H1 (cell line): Measurements from ENCODE around the gene PKIB.

ENCODE experiments used
- EP300 ChIP-seq, 2 experiments: IDR thresholded peaks; 1 replicate in 1 of 2; 2 replicates in 1 of 2; pipeline ENCODE4 v1.6.1; 2011 to 2012; ENCODE audit warnings: low read depth in 2 of 2, low read length in 2 of 2, mild to moderate bottlenecking in 2 of 2, borderline replicate concordance in 1 of 2, inconsistent platforms in 1 of 2, moderate library complexity in 1 of 2
- FOSL1 ChIP-seq: IDR thresholded peaks from 2 replicates; pipeline ENCODE4 v1.6.1; 2011; ENCODE audit warnings: mild to moderate bottlenecking, low read depth, low read length, moderate library complexity; ENCODE audit not compliant: insufficient read depth
- JUND ChIP-seq: IDR thresholded peaks from 2 replicates; pipeline ENCODE4 v1.6.1; 2011; ENCODE audit warnings: mild to moderate bottlenecking, improper control_type of control experiment, low read length
- RNF2 ChIP-seq: fragments of 200-900, 300-1000 bp; sonication (generic); IDR thresholded peaks from 2 replicates; pipeline ENCODE4 v1.7.1; 2016; ENCODE audit warnings: borderline replicate concordance, low read depth, mild to moderate bottlenecking, antibody characterized with exemption, low read length; ENCODE audit not compliant: poor library complexity, severe bottlenecking; ENCODE audit errors: missing control alignments
- TAF1 ChIP-seq: IDR thresholded peaks from 2 replicates; pipeline ENCODE4 v1.6.1; 2011; ENCODE audit warnings: mild to moderate bottlenecking, low read depth, low read length

- TF ChIP-seq TAF1 (no peak), RNF2 (no peak), EP300 (IDR thresholded peaks at IDR 0.05; ENCODE audit: borderline replicate concordance in 1 of 2, low read depth in 2 of 2, low read length in 2 of 2) (no peak), FOSL1 (no peak), JUND (no peak)
Observed at GRCh38 chr6:122696853-122697252, 86.6 kb downstream of the PKIB start.
